Right atrium auricular region (tissue), 2 donors: Measurements from ENCODE around the gene SLC36A1. TPM values are rescaled to one million over a fixed set of nuclear protein-coding genes. Genes with fewer than 3 reads are reported as not detected.
"Not testable (repeated sequence)": the region's sequence is repeated elsewhere in the genome, so short reads cannot be mapped to it uniquely, and the experiment has no call there.

Source experiments
- DNase-seq: peaks from one replicate; pipeline ENCODE4 v3.0.0-alpha.2; 2019; ENCODE audit warnings: low spot score
- H3K27ac ChIP-seq, 2 donors: fragments of 200-600 bp; sonication (generic); 1 replicate in 1 of 2; 2 replicates in 1 of 2; pipeline ENCODE4 v1.5.1; 2016 to 2019
- H3K27me3 ChIP-seq, 2 donors: fragments of 200-600 bp; sonication (generic); one replicate each; pipeline versions ENCODE4 v1.5.1 to v1.6.0; 2017 to 2019
- H3K36me3 ChIP-seq: fragments of 200-600 bp; sonication (generic); one replicate; pipeline ENCODE4 v1.5.1; 2016
- H3K4me1 ChIP-seq, 2 donors: fragments of 200-600 bp; sonication (generic); one replicate each; pipeline versions ENCODE4 v1.5.1 to v1.6.0; 2017 to 2019
- H3K4me3 ChIP-seq, 2 donors: fragments of 200-600 bp; sonication (generic); 1 replicate in 1 of 2; 2 replicates in 1 of 2; pipeline ENCODE4 v1.5.1; 2017 to 2019; ENCODE audit warnings: mild to moderate bottlenecking in 1 of 2, moderate library complexity in 1 of 2
- H3K9me3 ChIP-seq, 2 donors: fragments of 200-600 bp; sonication (generic); one replicate each; pipeline ENCODE4 v1.5.1; 2019
- total RNA-seq, 2 donors: library from RNA; depleted of rRNA; stranded (reverse); fragments of >200 nt; gene quantifications; one replicate each; pipeline ENCODE4 v1.1.0, GENCODE V29; 2016
- TF ChIP-seq, protein P1 (sequence below), 2 donors: fragments of 200-600 bp; sonication (generic); IDR thresholded peaks; one replicate each; pipeline ENCODE4 v1.5.1; 2019; ENCODE audit warnings: antibody characterized with exemption in 2 of 2

Gene SLC36A1
- total RNA-seq, 2 donors from 2014 or later = 3.9 to 5.8 TPM

DNA sequence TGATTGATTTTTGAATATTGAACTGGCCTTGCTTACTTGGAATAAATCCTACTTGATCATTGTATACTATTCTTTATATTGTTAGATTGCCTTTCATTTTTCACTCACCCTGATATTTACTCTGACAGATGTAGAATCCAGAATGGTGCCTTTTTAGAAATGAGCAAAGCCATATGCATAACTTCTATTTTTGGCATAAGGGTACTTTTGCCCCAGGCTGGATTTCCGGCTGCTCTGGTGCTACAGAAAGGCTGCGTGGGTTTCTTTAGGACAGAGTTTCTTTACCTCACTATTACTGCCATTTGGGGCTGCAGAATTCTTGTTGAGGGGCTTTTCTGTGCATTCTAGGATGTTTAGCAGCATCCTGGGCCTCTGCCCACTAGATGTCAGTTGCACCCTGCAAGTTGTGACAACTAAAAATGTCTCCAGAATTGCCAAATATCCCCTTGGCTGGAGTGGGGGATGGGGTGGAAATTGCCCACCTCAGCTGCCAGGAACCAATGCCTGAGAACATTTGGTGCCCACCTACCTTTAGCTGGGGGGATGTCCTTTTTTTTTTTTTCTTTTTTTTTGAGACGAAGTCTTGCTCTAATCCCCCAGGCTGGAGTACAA lies 50.1 kb downstream of the SLC36A1 start:
- Histone ChIP-seq H3K27ac (no peak overlapping the region), H3K4me3 (no peak overlapping the region), H3K9me3 (no peaks in the 10 kb centered on the region), H3K27me3 (no peaks in the 10 kb centered on the region), H3K36me3 (no peaks in the 10 kb centered on the region), H3K4me1 (no peaks in the 10 kb centered on the region)
- DNase-seq = no peak
- TF ChIP-seq, protein P1, sequence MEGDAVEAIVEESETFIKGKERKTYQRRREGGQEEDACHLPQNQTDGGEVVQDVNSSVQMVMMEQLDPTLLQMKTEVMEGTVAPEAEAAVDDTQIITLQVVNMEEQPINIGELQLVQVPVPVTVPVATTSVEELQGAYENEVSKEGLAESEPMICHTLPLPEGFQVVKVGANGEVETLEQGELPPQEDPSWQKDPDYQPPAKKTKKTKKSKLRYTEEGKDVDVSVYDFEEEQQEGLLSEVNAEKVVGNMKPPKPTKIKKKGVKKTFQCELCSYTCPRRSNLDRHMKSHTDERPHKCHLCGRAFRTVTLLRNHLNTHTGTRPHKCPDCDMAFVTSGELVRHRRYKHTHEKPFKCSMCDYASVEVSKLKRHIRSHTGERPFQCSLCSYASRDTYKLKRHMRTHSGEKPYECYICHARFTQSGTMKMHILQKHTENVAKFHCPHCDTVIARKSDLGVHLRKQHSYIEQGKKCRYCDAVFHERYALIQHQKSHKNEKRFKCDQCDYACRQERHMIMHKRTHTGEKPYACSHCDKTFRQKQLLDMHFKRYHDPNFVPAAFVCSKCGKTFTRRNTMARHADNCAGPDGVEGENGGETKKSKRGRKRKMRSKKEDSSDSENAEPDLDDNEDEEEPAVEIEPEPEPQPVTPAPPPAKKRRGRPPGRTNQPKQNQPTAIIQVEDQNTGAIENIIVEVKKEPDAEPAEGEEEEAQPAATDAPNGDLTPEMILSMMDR (IDR thresholded peaks at IDR 0.05) = no peak

DNA sequence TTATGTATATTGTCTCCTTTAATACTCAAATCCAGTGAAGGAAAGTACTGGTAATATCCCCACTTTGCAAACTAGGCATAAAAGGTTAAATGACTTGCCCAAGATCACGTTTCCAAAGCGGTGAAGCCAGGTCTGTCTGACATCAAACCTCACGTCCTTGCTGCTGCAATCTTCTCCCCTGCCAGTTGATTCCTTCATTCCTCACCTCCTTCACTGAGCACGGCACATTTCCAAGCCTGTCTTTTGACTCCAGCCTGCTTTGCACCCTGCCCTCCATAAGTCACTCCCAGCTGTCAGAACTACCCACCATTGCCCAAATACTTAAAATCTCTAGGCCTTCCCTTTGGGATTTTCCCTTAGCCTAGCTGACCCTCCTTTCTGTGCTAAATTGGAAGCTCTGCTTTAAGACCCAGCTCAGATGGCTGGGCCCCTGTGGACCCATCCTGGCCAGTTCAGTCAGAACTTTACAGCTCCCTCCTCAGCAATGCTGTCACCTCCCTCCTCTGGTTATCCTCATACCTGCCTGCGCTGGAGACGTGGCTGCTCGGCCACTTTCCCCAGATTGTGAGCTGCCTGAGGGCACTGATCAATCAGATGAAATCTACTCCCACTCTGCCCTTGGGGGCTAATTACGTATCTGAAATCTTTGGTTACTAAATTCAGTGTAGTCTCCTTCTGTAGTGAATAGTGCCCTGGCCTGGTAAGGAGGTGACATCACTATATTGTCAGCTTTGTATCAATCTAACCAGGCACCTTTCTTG lies 51.2 kb downstream of the SLC36A1 start:
- no peak overlapping the region for H3K4me3 ChIP-seq
- H3K36me3 ChIP-seq = no peaks in the 10 kb centered on the region
- no peaks in the 10 kb centered on the region for H3K9me3 ChIP-seq
- H3K27me3 ChIP-seq = no peaks in the 10 kb centered on the region
- TF ChIP-seq, protein P1 (IDR thresholded peaks at IDR 0.05) = no peak
- DNase-seq = no peak
- no peak overlapping the region for H3K27ac ChIP-seq
- H3K4me1 ChIP-seq = no peaks in the 10 kb centered on the region

DNA sequence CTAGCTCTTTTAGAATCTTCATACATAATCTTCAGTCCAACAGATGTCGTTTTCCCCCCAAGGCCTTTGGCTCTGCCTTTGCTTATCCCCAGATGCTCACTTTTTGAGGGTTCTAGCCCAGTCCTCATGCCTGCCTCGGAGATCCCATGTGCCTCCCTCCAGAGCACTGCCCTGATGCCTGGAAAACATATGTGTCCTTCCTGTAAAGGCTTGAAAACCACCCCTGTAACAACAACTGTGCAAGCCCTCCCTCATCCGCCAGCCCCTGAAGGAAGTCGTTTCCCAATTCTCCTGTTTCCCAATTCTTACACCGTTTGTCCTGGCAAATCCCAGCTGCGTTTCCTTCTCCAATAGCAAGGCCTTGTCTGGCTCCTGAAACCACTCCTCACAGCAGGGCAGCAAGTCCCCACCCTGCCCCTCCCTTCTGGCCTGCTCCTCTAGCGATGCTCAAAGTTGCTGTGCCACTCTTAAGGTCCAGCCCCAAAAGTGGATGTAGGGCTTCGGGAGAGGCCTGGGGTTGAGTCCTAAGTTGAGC lies 52.2 kb downstream of the SLC36A1 start:
- Histone ChIP-seq H3K4me1 (no peaks in the 10 kb centered on the region), H3K27me3 (no peaks in the 10 kb centered on the region), H3K27ac (no peak overlapping the region), H3K4me3 (no peak overlapping the region), H3K36me3 (no peaks in the 10 kb centered on the region), H3K9me3 (no peaks in the 10 kb centered on the region)
- TF ChIP-seq, protein P1 (IDR thresholded peaks at IDR 0.05) = no peak
- no peak for DNase-seq

DNA sequence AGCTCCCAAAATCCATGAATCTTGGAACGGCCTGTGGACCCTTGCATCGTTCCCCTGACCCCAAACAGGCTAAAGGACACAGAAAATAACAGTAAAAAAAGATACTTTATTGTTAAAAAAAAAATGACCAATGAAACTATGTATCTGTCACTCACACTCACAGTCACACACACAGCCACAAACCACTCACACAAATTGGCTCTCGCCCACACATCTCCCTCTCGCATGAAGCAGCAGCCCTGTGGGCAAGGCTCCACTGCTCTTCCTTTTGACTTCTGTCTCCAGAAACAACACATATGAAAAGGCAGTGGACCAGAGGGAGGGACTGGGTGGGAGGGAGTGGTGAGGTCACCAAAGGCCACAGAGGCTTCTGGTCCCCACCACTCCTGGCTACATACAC lies 56.6 kb downstream of the SLC36A1 start:
- TF ChIP-seq, protein P1 (IDR thresholded peaks at IDR 0.05) = no peak
- no peak for DNase-seq
- Histone ChIP-seq H3K27me3 (no peaks in the 10 kb centered on the region), H3K4me1 (no peaks in the 10 kb centered on the region), H3K36me3 (no peaks in the 10 kb centered on the region), H3K9me3 (no peaks in the 10 kb centered on the region), H3K4me3 (no peak overlapping the region), H3K27ac (no peak overlapping the region)

DNA sequence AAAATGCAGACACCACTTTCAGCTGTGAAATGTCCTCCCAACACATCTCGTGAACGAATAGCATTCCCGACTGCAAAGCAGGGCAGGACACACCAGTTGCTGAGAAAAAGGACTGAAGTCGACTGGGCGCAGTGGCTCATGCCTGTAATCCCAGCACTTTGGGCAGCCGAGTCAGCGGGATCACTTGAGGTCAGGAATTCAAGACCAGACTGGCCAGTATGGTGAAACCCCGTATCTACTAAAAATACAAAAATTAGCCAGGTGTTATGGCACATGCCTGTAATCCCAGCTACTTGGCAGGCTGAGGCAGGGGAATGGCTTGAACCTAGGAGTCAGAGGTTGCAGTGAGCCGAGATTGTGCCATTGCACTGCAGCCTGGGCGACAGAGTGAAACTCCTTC lies 60.9 kb downstream of the SLC36A1 start:
- not testable (repeated sequence) for H3K4me1 ChIP-seq, H3K27me3 ChIP-seq, H3K27ac ChIP-seq, H3K36me3 ChIP-seq, H3K9me3 ChIP-seq, DNase-seq, H3K4me3 ChIP-seq

DNA sequence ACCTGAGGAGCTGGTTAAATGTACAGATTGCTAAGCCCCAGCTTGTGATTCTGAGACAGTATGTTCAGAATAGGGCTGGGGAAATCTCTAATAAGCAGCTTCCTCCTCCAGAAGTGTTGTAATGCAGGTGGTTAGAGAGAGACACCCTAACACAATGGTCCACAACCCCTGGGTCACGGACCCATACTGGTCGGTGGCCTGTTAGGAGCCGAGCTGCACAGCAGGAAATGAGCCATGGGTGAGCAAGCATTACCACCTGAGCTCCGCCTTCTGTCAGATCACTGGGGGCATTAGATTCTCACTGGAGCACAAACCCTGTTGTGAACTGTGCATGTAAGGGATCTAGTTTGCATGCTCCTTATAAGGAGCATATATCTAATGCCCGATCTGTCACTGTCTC lies 61.8 kb downstream of the SLC36A1 start:
- no peak for DNase-seq

More for the DNA sequence above, 61.8 kb downstream of the SLC36A1 start:
- TF ChIP-seq, protein P1 (IDR thresholded peaks at IDR 0.05) = no peak
- Histone ChIP-seq H3K9me3 (no peaks in the 10 kb centered on the region), H3K4me3 (no peak overlapping the region), H3K27ac (no peak overlapping the region), H3K4me1 (no peaks in the 10 kb centered on the region), H3K27me3 (no peaks in the 10 kb centered on the region), H3K36me3 (no peaks in the 10 kb centered on the region)
